Urinary bladder (tissue), 4 donors: ENCODE measurements around the gene ZNF384. TPM values are rescaled to one million over a fixed set of nuclear protein-coding genes. Genes with fewer than 3 reads are reported as not detected.
"Not testable (repeated sequence)": the region's sequence is repeated elsewhere in the genome, so short reads cannot be mapped to it uniquely, and the experiment has no call there.

Experiments used
- DNase-seq: peaks from one replicate; pipeline ENCODE4 v3.0.0-alpha.2; 2015; ENCODE audit errors: extremely low spot score
- H3K27ac ChIP-seq: one replicate; pipeline ENCODE4 v1.5.1; 2013; ENCODE audit warnings: low read depth, mild to moderate bottlenecking, moderate library complexity
- H3K36me3 ChIP-seq: one replicate; pipeline ENCODE4 v1.6.1; 2013; ENCODE audit warnings: mild to moderate bottlenecking, moderate library complexity; ENCODE audit not compliant: insufficient read depth
- H3K4me1 ChIP-seq: one replicate; pipeline ENCODE4 v1.6.1; 2013; ENCODE audit warnings: mild to moderate bottlenecking, moderate library complexity; ENCODE audit not compliant: insufficient read depth
- H3K4me3 ChIP-seq: one replicate; pipeline ENCODE4 v1.5.1; 2013; ENCODE audit warnings: low read depth, low read length
- WGBS: extraction: QIAGEN DNeasy Blood & Tissue Kit; methylation state at CpG from one replicate; pipeline ENCODE4 v1.1.7; 2013; 5-methylcytosine and 5-hydroxymethylcytosine counted together
- polyA plus RNA-seq: library from polyadenylated mRNA; stranded (reverse); fragments of 200-250 nt; gene quantifications from one replicate; pipeline ENCODE4 v1.2.3, GENCODE V29; 2013
- total RNA-seq: library from RNA; depleted of rRNA; stranded (reverse); fragments of >200 nt; gene quantifications from one replicate; pipeline ENCODE4 v1.2.3, GENCODE V29; 2014
- donor health status: healthy with polysubstance abuse.
- donor health status: healthy.

ZNF384 gene
- total and polyA plus RNA-seq, 2 donors = 19.9 to 49.0 TPM

- not testable (repeated sequence) for H3K4me1 ChIP-seq, H3K36me3 ChIP-seq, H3K27ac ChIP-seq, DNase-seq, H3K4me3 ChIP-seq
- 89% methylated on average over 23 of the region's 41 CpGs for WGBS
Measured at GRCh38 chr12:6716031-6716873, 27.1 kb upstream of the ZNF384 start.

GRCh38 chr12:6708960-6709394 lies 19.8 kb upstream of the ZNF384 start:
- DNase-seq = no peak
- Histone ChIP-seq H3K4me1 (no peaks in the 10 kb centered on the region), H3K4me3 (no peak overlapping the region), H3K27ac (no peak overlapping the region), H3K36me3 (no peaks in the 10 kb centered on the region)
- WGBS = 75% methylated on average over 16 of the region's 16 CpGs

GRCh38 chr12:6708351-6708750 lies 19.2 kb upstream of the ZNF384 start:
- H3K36me3 ChIP-seq, H3K4me1 ChIP-seq, DNase-seq, H3K27ac ChIP-seq, H3K4me3 ChIP-seq: not testable (repeated sequence)
- 93% methylated on average over 21 of the region's 21 CpGs for WGBS

GRCh38 chr12:6703631-6704030 lies 14.5 kb upstream of the ZNF384 start:
- Histone ChIP-seq H3K27ac (no peak overlapping the region), H3K4me1 (peaks cover 1% of the 10 kb centered on the region), H3K36me3 (no peaks in the 10 kb centered on the region), H3K4me3 (no peak overlapping the region)
- no peak for DNase-seq
- 15% methylated on average over 10 of the region's 10 CpGs for WGBS

- Histone ChIP-seq H3K36me3 (no peaks in the 10 kb centered on the region), H3K27ac (no peak overlapping the region), H3K4me3 (peak overlapping the region; percentile 71), H3K4me1 (peaks cover 1% of the 10 kb centered on the region)
- 27% methylated on average over 13 of the region's 13 CpGs for WGBS
- no peak for DNase-seq
Measured at GRCh38 chr12:6701078-6701768, 12.0 kb upstream of the ZNF384 start.

- no peak for DNase-seq
- no peak within 1 kb of the TSS for H3K27ac ChIP-seq
- H3K4me1 ChIP-seq = peaks cover 1% of the 10 kb centered on the region
- H3K4me3 ChIP-seq = peak within 1 kb of the TSS; percentile 71
- no peaks in the 10 kb centered on the region for H3K36me3 ChIP-seq
- WGBS = under 1% methylated on average over 43 of the region's 43 CpGs
Measured at GRCh38 chr12:6700646-6701051, 11.5 kb upstream of the ZNF384 start, which contains the start of gene PIANP. PIANP (minus strand) TSS chr12:6700815; CDS start chr12:6698061, 2,754 bp downstream.

- under 1% methylated on average over 65 of the region's 65 CpGs for WGBS
- no peak for DNase-seq
- H3K27ac ChIP-seq = no peak overlapping the region
- H3K4me3 ChIP-seq = peak overlapping the region; percentile 71
- H3K36me3 ChIP-seq = no peaks in the 10 kb centered on the region
- H3K4me1 ChIP-seq = peaks cover 1% of the 10 kb centered on the region
Measured at GRCh38 chr12:6699989-6700645, 10.9 kb upstream of the ZNF384 start.

GRCh38 chr12:6699259-6699988 lies 10.2 kb upstream of the ZNF384 start:
- no peak for DNase-seq
- H3K4me3 ChIP-seq = peak overlapping the region; percentile 71
- 26% methylated on average over 16 of the region's 16 CpGs for WGBS
- no peak overlapping the region for H3K27ac ChIP-seq
- H3K4me1 ChIP-seq = peaks cover 1% of the 10 kb centered on the region
- no peaks in the 10 kb centered on the region for H3K36me3 ChIP-seq

GRCh38 chr12:6698352-6699046 lies 9.3 kb upstream of the ZNF384 start:
- DNase-seq = no peak
- no peaks in the 10 kb centered on the region for H3K36me3 ChIP-seq
- no peak overlapping the region for H3K4me3 ChIP-seq
- H3K27ac ChIP-seq = no peak overlapping the region
- H3K4me1 ChIP-seq = peaks cover 1% of the 10 kb centered on the region
- WGBS = 70% methylated on average over 8 of the region's 8 CpGs

- DNase-seq = no peak
Measured at GRCh38 chr12:6697584-6698351, 8.6 kb upstream of the ZNF384 start.

GRCh38 chr12:6696690-6697583 lies 7.8 kb upstream of the ZNF384 start:
- no peak overlapping the region for H3K4me3 ChIP-seq
- H3K4me1 ChIP-seq = peaks cover 1% of the 10 kb centered on the region
- DNase-seq = no peak
- H3K36me3 ChIP-seq = no peaks in the 10 kb centered on the region
- H3K27ac ChIP-seq = no peak overlapping the region
- 88% methylated on average over 17 of the region's 17 CpGs for WGBS

More at GRCh38 chr12:6697584-6698351, 8.6 kb upstream of the ZNF384 start:
- no peak overlapping the region for H3K27ac ChIP-seq
- WGBS = 79% methylated on average over 17 of the region's 17 CpGs
- H3K4me3 ChIP-seq = no peak overlapping the region
- peaks cover 1% of the 10 kb centered on the region for H3K4me1 ChIP-seq
- no peaks in the 10 kb centered on the region for H3K36me3 ChIP-seq
